Measurements from ENCODE around the gene ANP32A.
A peak's percentile ranks its signal among the peaks of the same experiment; 100 is the strongest.
"Not testable (repeated sequence)": the region's sequence is repeated elsewhere in the genome, so short reads cannot be mapped to it uniquely, and the experiment has no call there.

ANP32A gene

GRCh38 chr15:68820295-68821189, at the start of gene ANP32A:
Gene ANP32A, minus strand, starts transcription at chr15:68820895. Its CDS starts 144 bp downstream, at chr15:68820751.
- DNase-seq (ENCODE audit: low spot score), result peak; percentile 94

- no peak for DNase-seq (ENCODE audit: low spot score)
Measured at GRCh38 chr15:68868296-68868695, 47.6 kb upstream of the ANP32A start.

- DNase-seq (ENCODE audit: low spot score), result no peak
Measured at GRCh38 chr15:68862415-68862814, 41.7 kb upstream of the ANP32A start.

GRCh38 chr15:68858666-68859065, 38.0 kb upstream of the ANP32A start:
- not testable (repeated sequence) for DNase-seq (ENCODE audit: low spot score)

- DNase-seq (ENCODE audit: low spot score), result not testable (repeated sequence)
Measured at GRCh38 chr15:68857443-68857842, 36.7 kb upstream of the ANP32A start.

GRCh38 chr15:68852461-68852860, 31.8 kb upstream of the ANP32A start:
- DNase-seq (ENCODE audit: low spot score), result no peak

- DNase-seq (ENCODE audit: low spot score), result no peak
Measured at GRCh38 chr15:68851971-68852370, 31.3 kb upstream of the ANP32A start.

- DNase-seq (ENCODE audit: low spot score), result no peak
Measured at GRCh38 chr15:68849497-68849896, 28.8 kb upstream of the ANP32A start.

- DNase-seq (ENCODE audit: low spot score), result no peak
Measured at GRCh38 chr15:68846851-68847439, 26.2 kb upstream of the ANP32A start.

- no peak for DNase-seq (ENCODE audit: low spot score)
Measured at GRCh38 chr15:68844856-68845550, 24.3 kb upstream of the ANP32A start.

- DNase-seq (ENCODE audit: low spot score), result no peak
Measured at GRCh38 chr15:68843425-68844311, 23.0 kb upstream of the ANP32A start.

GRCh38 chr15:68842958-68843357, 22.3 kb upstream of the ANP32A start:
- DNase-seq (ENCODE audit: low spot score), result no peak

- no peak for DNase-seq (ENCODE audit: low spot score)
Measured at GRCh38 chr15:68834346-68834745, 13.7 kb upstream of the ANP32A start.

GRCh38 chr15:68833700-68834331, 13.1 kb upstream of the ANP32A start:
- no peak for DNase-seq (ENCODE audit: low spot score)

GRCh38 chr15:68830141-68830785, 9.6 kb upstream of the ANP32A start:
- no peak for DNase-seq (ENCODE audit: low spot score)

GRCh38 chr15:68829068-68829467, 8.4 kb upstream of the ANP32A start:
- DNase-seq (ENCODE audit: low spot score), result peak; percentile 29

- DNase-seq (ENCODE audit: low spot score), result no peak
Measured at GRCh38 chr15:68823561-68823960, 2.9 kb upstream of the ANP32A start.

- no peak for DNase-seq (ENCODE audit: low spot score)
Measured at GRCh38 chr15:68822818-68823217, 2.1 kb upstream of the ANP32A start.

- DNase-seq (ENCODE audit: low spot score), result peak; percentile 55
Measured at GRCh38 chr15:68821841-68822381, 1.2 kb upstream of the ANP32A start.

GRCh38 chr15:68821190-68821840, 620 bp upstream of the ANP32A start:
- DNase-seq (ENCODE audit: low spot score), result no peak
